ENCODE data around the gene RPL10A. TPM values are rescaled to one million over a fixed set of nuclear protein-coding genes. Genes with fewer than 3 reads are reported as not detected.
A peak's percentile ranks its signal among the peaks of the same experiment; 100 is the strongest.

The RPL10A gene
- total and polyA plus RNA-seq, 2 of the 13 experiments (the other 11 are each of a cell fraction or from before 2014, with no cell fraction given) = 1,854 to 2,726 TPM

DNA sequence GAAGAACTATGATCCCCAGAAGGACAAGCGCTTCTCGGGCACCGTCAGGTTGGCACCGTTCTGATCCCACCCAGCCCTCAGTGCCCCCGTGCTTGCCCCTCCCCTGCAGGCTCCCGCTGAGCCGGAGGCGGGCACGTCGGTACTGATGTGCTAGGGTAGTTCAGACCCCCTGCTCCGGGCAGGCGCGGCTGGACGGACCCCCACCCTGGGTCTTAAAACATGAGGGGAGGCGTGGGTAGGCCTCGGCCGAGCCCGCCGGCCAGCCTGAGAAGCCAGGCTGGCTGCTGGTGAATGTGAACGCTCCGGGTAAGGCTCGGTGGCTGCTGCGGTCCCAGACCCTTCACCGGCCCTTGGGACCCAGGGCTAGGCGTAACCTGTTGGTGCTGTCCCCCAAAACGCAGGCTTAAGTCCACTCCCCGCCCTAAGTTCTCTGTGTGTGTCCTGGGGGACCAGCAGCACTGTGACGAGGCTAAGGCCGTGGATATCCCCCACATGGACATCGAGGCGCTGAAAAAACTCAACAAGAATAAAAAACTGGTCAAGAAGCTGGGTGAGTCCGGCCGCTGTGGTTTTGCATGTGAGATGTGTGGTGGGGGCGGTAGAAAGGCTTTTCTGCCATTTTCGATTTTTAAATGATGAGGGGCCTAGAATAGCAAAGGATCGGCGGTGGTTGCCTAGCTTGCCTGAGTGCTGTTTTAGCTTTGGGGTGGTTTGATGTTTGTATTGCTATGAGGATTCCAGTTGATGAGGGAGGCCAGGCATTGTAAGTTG, 964 bp downstream of the RPL10A start:
- Histone ChIP-seq H3K9ac (ENCODE audit: insufficient read depth, low read depth, low read length) (peak overlapping the region; percentile 99), H3K79me2 (ENCODE audit: insufficient read depth, low read length) (peaks cover 30% of the 10 kb centered on the region), H4K20me1 (ENCODE audit: insufficient read depth, low read length) (peaks cover 51% of the 10 kb centered on the region), H3K4me3 (replicated peaks in 1 of 3; ENCODE audit: insufficient read depth in 1 of 3, low read depth in 2 of 3, low read length in 3 of 3) (peak overlapping the region; percentile 85 to 98 (median 86)), H2AFZ (ENCODE audit: low read length) (no peak overlapping the region), H3K27me3 (ENCODE audit: control insufficient read depth in 1 of 2, insufficient read depth in 2 of 2, low read length in 2 of 2) (no peaks in the 10 kb centered on the region; a peak in 1 of 5 replicates), H3K27ac (ENCODE audit: extremely low read length, insufficient read depth, low read length) (peak overlapping the region; percentile 92), H3K4me2 (ENCODE audit: low read depth, low read length) (peak overlapping the region; percentile 99), H3K4me1 (ENCODE audit: insufficient read depth, low read length) (peaks cover 49% of the 10 kb centered on the region), H3K9me3 (ENCODE audit: low read length) (no peaks in the 10 kb centered on the region), H3K36me3 (replicated peaks in 1 of 2; ENCODE audit: control insufficient read depth in 1 of 2, insufficient read depth in 2 of 2, low read length in 2 of 2) (peaks cover 4 to 31% of the 10 kb centered on the region in 2 experiments)
- no peak for FAIRE-seq
- ChIA-PET CTCF (ENCODE audit: low intra/inter-chr PET ratio, low total read pairs) (interaction anchor here (2.0 to 2.4 kb wide), 3 partner anchors 127 to 174 kb away, joined by 14 to 28 read pairs (median 27); partner anchors contain the start of genes DEF6 and PPARD), POLR2A (interaction anchor here (0.8 to 9.7 kb wide), 12 partner anchors 9 to 151 kb away, joined by 3 to 88 read pairs (median 7); partner anchors contain the start of genes FANCE, PPARD and TEAD3)
- intact Hi-C loops (cut with micrococcal nuclease; ENCODE audit: unreplicated experiment) = loop anchor here (1.0 kb wide), 4 partner anchors 17 to 172 kb away; partner anchors contain the start of genes DEF6, FANCE and PPARD
- no TSS peak for BruUV-seq (replicated peaks)
- in situ Hi-C loops (cut with HindIII; ENCODE audit: extremely low pct_ligation_motif_present, low pct_unique_long_range_greater_than_20kb) = loop anchor here (5.0 kb wide), 1 partner anchor 172 kb away; the partner anchor contains the start of gene DEF6
- DNase-seq (ENCODE audit: low spot score) = no peak
- WGBS (ENCODE audit: low lambda C conversion rate) = under 1% methylated on average over 25 of the region's 37 CpGs
- ATAC-seq = peak; percentile 5
- TF ChIP-seq MTF2 (CRISPR knock-in tag; IDR thresholded peaks at IDR 0.05; ENCODE audit: borderline replicate concordance) (0 out of 2 replicates have a peak, but pooled peaks have one; percentile 6), LCORL (IDR thresholded peaks at IDR 0.05) (no peak), LCORL (CRISPR knock-in tag; IDR thresholded peaks at IDR 0.05) (peak; percentile 2), ZNF350 (CRISPR knock-in tag; IDR thresholded peaks at IDR 0.05; ENCODE audit: borderline replicate concordance, low read depth) (no peak), KDM5A (IDR thresholded peaks at IDR 0.05; ENCODE audit: borderline replicate concordance, low read length) (no peak; the same call in none of the 2 replicates), KLF9 (CRISPR knock-in tag; IDR thresholded peaks at IDR 0.05; ENCODE audit: low read depth) (no peak), ZNF850 (CRISPR knock-in tag; conservative IDR thresholded peaks at IDR 0.05) (0 out of 2 replicates have a peak, but pooled peaks have one; percentile 28), KLF15 (CRISPR knock-in tag; IDR thresholded peaks at IDR 0.05; ENCODE audit: borderline replicate concordance) (no peak), ZNF776 (CRISPR knock-in tag; IDR thresholded peaks at IDR 0.05) (0 out of 2 replicates have a peak, but pooled peaks have one; percentile 13), SAFB2 (CRISPR knock-in tag; IDR thresholded peaks at IDR 0.05; ENCODE audit: borderline replicate concordance, low read depth) (no peak), SIX1 (CRISPR knock-in tag; IDR thresholded peaks at IDR 0.05; ENCODE audit: borderline replicate concordance) (no peak), GFI1 (CRISPR knock-in tag; IDR thresholded peaks at IDR 0.05; ENCODE audit: borderline replicate concordance) (no peak), PHB2 (IDR thresholded peaks at IDR 0.05; ENCODE audit: partially characterized antibody) (no peak), ISX (CRISPR knock-in tag; conservative IDR thresholded peaks at IDR 0.05) (no peak), ZNF678 (CRISPR knock-in tag; IDR thresholded peaks at IDR 0.05) (peak; percentile 40; the same call in 1 of the 2 replicates), MXD4 (CRISPR knock-in tag; IDR thresholded peaks at IDR 0.05) (no peak), POLR2G (IDR thresholded peaks at IDR 0.05; ENCODE audit: low read depth, low read length) (0 out of 2 replicates have a peak, but pooled peaks have one; percentile 1), ZBTB1 (CRISPR knock-in tag; IDR thresholded peaks at IDR 0.05; ENCODE audit: borderline replicate concordance) (0 out of 2 replicates have a peak, but pooled peaks have one; percentile 7), RARA (CRISPR knock-in tag; IDR thresholded peaks at IDR 0.05) (no peak)
- TF ChIP-seq, protein P1, sequence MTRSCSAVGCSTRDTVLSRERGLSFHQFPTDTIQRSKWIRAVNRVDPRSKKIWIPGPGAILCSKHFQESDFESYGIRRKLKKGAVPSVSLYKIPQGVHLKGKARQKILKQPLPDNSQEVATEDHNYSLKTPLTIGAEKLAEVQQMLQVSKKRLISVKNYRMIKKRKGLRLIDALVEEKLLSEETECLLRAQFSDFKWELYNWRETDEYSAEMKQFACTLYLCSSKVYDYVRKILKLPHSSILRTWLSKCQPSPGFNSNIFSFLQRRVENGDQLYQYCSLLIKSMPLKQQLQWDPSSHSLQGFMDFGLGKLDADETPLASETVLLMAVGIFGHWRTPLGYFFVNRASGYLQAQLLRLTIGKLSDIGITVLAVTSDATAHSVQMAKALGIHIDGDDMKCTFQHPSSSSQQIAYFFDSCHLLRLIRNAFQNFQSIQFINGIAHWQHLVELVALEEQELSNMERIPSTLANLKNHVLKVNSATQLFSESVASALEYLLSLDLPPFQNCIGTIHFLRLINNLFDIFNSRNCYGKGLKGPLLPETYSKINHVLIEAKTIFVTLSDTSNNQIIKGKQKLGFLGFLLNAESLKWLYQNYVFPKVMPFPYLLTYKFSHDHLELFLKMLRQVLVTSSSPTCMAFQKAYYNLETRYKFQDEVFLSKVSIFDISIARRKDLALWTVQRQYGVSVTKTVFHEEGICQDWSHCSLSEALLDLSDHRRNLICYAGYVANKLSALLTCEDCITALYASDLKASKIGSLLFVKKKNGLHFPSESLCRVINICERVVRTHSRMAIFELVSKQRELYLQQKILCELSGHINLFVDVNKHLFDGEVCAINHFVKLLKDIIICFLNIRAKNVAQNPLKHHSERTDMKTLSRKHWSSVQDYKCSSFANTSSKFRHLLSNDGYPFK (CRISPR knock-in tag; IDR thresholded peaks at IDR 0.05; ENCODE audit: borderline replicate concordance) = no peak
- TF ChIP-seq, protein P2, sequence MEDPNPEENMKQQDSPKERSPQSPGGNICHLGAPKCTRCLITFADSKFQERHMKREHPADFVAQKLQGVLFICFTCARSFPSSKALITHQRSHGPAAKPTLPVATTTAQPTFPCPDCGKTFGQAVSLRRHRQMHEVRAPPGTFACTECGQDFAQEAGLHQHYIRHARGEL (CRISPR knock-in tag; IDR thresholded peaks at IDR 0.05) = peak; percentile 62; the same call in 1 of the 2 replicates
